ENCODE measurements around the gene PDE3A.

Gene PDE3A

DNA sequence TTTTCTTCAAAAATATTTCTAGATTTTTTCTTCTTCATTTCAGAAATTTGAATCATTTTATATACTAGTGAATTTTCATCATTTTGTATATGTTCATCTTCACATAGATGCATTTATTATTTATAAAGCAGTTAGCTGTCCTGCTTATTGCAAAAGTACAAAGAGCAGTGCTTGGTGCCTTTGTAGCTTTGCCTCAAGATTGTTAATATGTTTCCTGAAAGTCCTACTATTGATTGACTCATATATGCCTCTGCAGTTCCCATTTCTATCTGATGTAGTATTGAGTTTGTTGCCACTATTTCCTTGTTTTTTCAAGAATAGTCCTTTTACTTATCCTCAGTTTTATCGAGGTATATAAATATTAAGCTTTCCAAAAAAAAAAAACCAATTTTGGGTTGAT lies 89.7 kb downstream of the PDE3A start:
- no peak for DNase-seq (ENCODE audit: low spot score)

DNA sequence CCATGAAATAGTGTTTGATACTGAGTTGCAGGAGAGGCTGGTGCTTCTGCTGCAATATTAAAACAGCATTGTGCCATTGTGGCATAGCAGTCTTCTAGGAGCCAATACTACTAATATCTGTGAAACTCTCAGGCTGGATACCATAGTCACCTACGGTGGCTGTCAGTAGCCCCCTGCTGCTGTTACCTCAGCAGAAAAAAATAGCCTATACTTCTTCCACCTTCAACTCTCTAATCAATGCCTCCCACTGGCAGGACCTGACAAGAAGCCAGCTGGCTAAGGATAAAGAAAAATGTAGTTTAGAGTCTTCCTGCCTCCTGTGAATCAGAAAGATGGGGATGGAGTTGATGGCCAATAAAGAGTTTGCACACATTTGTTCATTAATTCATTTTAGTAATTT lies 91.6 kb downstream of the PDE3A start:
- no peak for DNase-seq (ENCODE audit: low spot score)

DNA sequence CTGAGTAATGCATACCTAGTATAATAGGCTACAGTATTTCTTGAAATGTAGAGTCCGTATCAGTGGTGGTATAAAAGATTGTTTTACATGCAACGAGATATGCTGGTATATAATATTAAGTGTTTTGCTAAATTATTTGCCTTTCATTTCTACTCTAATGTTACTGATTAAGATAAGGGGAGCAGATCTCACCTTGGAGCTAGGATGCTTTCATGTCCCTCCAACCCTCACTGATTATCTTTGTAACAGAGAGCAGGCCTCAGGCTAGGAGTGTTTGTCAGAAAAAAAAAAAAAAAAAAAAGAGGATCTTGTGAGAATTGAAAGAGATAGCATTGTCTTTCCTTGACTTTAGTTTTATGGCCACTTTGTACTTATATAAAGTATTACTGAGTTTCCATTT lies 92.6 kb downstream of the PDE3A start:
- no peak for DNase-seq (ENCODE audit: low spot score)

DNA sequence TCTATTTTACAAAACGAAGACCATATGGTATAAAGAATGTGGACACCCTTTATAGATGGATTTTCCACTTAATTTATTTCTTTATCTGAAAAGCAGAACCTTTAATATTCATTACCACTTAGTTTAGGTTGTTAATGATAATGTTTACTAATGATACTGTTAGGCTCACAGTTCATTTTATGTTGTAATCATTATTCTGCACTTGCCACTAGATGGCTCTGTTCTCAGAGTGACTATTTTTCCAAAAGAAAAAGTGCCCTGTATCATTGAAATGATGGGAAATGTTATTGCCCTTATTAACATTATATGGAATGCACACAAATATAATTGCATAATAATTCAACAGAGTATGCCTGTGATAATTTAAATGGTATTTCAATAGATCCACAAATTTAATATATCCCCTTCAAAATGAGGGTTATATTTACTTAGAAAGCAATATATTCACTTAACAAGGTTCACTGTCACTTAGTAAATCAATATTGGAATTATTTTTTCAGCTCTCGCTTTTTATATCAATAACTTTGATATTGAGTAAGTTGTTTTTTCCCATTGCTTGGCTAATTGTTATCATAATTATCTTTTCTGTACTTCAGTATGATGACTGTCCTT lies 95.7 kb downstream of the PDE3A start:
- peak; percentile 29 for DNase-seq (ENCODE audit: low spot score)

DNA sequence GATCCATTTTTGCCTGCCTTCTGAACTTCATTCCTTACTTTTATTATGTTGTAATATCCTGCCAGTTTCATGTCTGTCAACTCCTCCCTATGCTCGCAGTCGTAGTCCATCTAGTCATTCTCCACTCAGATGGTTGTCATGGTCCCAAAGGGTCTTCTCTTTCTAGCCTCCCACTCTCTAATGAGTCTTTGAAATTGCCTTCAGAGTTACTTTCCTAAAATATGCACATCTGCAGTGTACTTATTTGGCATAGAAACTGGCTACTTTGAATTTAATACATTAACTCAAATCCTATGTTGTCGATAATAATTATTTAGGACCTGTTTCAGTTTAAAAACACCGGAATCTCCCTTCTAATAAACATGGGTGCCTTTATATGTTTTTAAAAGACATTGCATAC lies 101.0 kb downstream of the PDE3A start:
- no peak for DNase-seq (ENCODE audit: low spot score)

DNA sequence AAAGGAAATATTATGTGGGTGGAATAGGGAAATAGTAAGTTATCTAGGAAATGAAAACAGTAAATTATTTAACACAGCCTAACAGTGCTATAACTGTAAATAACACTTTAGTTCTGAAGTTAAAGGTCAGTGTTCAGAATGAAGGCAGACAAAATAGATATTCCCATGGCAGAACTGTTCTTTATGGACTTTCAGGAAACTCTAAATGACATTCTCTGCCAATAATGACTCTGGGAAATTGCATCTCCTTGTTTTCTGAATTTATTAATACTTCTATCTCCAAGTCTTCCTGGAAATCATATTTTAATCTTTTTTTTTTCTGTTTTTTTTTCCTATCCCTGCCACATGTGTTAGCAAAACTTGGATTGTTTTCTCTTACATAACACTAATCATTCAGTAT lies 101.4 kb downstream of the PDE3A start:
- no peak for DNase-seq (ENCODE audit: low spot score)

DNA sequence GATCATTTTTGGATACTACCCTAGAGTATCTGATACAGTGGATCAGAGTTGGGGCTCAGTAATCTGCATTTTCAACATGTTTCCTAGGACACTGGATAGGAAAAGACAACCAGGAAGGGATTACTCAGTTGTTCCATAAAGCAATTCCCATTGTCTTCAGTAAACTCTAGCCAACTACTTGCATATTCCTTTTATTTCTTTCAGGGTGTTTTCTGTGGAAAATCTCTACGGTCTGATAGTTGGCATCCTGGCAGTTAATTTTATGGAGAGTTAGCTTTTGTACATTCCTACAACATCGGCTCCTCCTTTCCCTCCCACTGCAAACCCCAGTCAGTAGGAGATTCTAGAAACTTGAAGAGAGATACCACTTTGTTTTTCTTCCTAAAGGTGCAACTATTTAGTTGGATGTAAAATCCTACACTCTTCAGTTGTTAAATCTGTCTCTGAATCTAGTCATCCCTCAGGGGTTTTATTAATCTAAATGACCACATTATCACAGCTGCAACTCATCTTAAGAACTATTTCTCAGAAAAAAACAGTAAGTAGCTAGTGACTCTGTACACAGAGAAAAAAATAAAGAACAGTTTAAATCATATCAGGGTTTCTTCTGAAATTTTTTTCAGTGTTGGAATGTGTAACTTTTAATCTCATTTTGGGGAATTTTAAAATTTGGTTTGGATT lies 103.9 kb downstream of the PDE3A start:
- DNase-seq (ENCODE audit: low spot score): no peak

DNA sequence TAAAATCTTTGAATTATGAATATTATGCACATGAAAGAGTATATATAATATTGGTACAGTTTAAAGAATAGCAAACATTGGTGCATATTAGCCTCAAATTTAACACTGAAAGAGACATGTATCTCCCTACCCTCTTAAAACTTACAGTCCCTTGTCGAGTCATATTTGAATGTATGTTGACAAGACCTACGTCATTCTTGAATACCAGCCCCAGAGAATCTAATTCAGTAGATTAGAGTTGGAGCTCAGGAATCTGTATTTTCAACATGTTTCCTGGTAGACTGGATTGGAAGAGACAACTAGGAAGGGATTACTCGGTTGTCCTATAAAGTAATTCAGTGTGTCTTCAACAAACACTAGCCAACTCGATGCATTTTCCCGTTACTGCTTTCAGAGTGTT lies 104.8 kb downstream of the PDE3A start:
- DNase-seq (ENCODE audit: low spot score): no peak

DNA sequence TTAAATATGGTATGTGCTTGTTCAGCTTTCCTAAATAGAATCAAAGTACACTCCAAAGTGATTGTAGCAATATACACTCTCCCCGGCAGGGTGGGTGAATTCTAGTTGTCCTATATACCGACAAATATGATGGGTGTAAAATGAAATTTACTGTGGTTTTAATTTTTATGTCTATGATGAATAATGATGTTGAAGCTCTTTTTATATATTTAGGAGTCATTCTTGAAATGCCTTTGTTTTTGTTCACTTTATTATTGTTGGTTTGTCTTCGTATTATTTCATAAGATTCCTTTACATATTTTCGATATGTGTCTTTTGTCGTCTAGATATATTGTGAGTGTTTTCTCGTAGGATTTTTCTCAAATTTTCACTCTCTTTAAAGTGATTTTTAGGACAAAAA lies 105.7 kb downstream of the PDE3A start:
- no peak for DNase-seq (ENCODE audit: low spot score)

DNA sequence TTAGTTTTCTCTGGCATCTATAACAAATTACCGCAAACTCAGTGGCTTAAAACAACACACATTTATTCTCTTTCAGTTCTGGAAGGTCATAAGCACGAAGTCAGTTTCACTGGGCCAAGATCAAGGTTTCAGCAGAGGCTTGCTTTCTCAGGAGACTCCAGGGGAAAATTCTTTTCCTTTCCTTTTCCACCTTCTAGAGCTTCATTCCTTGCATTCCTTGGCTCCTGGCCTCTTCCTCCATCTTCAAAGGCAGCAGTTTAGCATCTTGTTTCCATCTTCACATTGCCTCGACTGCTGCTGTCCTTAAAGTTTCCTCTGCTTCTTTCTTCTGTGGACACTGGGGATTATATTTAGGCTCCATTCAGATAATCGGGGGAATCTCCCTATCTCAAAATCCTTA lies 106.1 kb downstream of the PDE3A start:
- no peak for DNase-seq (ENCODE audit: low spot score)

DNA sequence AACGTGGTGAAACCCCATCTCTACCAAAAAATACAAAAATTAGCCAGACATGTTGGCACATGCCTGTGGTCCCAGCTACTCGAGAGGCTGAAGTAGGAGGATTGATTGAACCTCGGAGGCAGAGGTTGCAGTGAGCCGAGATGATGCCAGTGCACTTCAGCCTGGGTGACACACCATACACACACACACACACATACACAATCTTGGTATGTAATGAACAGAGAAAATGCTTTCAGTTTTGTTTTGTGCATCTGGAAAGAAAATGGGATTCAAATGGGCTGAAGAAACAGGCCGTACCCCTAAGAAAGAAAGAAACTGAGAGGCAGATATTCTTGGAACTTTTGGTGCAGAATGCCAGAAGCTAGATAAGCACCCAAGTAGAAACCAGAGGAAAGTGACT lies 107.2 kb downstream of the PDE3A start:
- DNase-seq (ENCODE audit: low spot score): no peak

DNA sequence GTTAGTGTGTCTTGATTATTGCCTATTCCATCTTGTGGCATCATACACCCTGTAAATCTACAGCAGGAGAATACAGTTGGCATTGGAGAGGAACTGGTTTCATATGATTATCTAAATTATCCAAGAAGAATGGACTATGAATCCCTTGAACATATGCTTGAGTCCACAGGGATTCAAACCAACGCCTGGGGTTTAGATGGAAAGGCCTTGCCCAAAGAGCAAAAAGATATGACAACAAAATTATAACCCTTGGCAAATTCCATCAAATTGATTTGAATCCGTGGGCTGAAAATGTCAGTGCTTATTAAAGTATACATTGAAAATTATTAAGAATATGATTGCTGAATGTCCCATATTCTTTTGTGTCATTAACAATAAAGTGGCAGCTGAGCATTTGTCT lies 108.2 kb downstream of the PDE3A start:
- DNase-seq (ENCODE audit: low spot score): no peak

DNA sequence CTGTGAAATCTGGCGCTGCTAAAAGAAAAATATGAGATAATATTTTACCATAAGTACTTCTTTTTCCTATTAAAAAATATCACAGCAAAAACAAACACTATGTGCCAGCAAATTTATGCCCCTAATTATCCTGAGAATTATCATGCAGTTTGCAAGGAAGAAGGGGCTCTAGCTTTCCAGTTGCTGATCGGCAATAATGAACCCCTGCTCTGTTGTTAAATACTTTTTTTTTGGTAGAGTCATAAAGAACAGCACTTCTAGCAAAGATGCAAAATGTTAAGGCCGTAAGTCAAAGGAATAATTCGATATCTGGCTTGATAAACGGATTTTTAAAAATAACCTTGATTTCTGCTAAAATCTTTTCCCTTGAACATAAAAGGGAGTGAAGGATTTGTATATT lies 108.9 kb downstream of the PDE3A start:
- DNase-seq (ENCODE audit: low spot score): no peak

DNA sequence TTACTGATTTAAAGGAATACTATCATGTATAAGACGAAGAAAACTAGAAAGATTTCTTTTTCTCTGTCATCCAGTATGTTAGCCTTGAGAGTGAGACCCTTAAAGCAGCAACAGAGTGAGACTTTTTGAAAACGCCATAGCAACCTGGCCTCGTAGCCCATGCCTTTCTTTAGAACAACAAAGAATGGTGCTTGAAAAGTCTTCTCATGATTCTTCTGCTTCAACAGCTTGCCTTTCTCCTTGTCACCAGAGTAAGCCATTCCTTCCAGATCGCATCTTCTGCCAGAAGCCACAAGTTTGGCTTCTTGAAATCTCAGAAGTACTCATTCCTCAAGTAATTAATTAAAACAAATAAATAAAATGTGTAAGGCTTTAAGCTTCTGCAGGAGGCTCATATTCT lies 109.3 kb downstream of the PDE3A start:
- DNase-seq (ENCODE audit: low spot score): no peak

DNA sequence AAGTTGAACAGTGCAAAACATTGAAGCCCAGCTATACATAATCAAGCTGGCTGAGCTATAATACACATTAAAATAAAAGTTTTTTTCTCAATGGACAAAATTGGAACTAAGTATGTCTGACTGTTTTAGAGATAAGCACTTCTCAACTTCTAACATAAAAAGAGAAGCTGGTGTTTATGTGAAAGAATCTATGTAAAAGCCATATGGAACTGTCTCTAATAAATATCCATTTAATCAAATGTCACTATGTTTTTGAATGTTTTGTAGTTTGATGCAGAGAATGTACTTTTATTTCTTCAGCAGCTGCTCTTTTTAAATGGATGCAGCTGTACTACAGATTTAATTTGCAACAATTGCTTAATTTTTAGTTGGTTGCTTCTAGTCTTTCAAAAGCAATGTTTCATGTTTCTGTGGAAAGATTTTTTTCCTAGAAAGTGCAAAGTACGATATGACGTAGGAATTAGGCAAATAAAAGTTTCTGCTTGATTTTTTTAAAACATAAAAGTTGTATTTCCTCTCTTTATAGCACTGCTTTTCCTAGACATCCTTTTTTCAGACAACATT lies 114.2 kb downstream of the PDE3A start:
- DNase-seq (ENCODE audit: low spot score): no peak

DNA sequence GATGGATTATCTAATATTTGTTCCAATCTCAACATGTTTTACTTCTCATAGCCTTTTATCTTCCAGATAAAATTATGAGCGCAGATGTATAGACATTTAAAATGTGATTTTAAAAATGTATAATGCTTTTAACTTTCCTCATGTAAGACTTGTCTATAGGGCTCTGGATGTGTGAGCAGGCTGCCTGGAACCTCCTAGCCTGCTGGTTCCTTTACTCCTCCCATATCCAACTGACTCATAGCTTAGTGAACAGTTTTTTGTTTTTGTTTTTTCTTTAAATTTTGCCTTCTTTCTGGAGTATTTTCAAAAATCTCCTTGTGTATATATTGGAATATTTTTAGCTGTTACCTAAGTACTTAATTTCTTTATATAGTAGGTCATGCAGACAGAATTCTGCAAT lies 115.4 kb downstream of the PDE3A start:
- DNase-seq (ENCODE audit: low spot score): no peak

DNA sequence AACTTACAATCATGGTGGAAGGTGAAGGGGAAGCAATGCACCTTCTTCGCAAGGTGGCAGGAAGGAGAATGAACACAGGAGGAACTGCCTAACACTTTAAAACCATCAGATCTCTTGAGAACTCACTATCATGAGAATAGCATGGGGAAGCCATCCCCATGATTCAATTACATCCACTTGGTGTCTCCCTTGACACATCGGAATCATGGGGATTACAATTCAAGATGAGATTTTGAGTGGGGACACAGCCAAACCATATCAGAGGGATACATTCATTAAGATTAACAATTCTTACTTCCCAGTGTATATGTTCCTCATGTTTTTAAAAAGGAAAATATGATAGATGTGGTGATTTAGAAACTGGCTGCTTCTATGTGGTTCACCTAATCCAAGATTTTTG lies 117.9 kb downstream of the PDE3A start:
- DNase-seq (ENCODE audit: low spot score): no peak

DNA sequence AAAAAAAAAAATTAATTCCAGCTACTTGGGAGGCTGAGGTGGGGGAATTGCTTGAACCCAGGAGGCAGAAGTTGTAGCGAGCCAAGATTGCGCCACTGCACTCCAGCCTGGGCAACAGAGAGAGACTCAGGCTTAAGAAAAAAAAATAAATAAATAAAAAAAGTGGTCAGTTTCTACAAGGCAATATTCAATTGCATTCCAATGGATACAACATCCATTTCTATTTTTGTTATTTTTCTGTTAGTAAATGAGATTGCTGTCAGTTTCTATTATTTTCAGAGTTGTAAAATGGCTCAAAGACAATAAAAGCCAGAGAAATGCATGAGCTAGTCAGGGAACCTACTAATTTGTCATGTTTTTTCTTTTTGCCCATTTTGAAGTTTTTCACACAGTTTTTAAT lies 119.2 kb downstream of the PDE3A start:
- DNase-seq (ENCODE audit: low spot score): no peak

DNA sequence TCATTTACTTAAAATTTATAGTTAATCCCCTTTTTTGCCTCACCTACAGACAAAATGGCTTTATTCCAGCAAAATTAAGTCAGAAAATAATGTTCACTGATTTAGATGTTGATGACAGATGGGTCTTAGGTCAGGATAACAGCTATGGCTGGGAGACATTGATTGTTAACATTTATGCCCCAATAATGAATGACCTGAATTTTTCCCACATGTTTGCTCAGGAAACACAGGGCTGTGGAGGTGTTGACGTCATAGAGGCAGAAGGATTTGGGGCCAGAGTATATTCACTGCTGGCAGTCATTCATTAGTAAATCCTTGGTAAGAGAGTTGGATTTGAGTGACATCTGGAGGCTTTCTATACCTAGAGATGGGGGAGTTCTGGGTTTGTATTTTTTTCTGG lies 121.3 kb downstream of the PDE3A start:
- no peak for DNase-seq (ENCODE audit: low spot score)

DNA sequence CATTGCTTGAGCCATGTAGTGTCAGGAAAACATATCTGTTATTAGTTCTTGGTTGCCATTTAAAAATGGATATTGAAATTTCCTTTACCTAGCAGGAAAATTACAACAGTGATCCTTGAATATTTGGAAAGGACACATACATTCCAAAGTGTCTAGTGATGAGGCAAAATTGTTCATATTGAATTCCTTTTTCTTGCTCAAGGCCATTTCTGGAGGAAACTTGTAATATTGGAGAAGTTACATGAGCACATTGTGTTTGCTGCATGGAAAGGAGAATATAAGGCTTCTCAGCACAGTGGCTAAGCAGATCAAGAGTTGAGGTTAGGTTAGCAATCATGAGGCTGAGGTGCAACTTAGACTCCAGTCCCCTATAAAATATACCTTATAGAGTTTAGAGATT lies 121.9 kb downstream of the PDE3A start:
- no peak for DNase-seq (ENCODE audit: low spot score)

DNA sequence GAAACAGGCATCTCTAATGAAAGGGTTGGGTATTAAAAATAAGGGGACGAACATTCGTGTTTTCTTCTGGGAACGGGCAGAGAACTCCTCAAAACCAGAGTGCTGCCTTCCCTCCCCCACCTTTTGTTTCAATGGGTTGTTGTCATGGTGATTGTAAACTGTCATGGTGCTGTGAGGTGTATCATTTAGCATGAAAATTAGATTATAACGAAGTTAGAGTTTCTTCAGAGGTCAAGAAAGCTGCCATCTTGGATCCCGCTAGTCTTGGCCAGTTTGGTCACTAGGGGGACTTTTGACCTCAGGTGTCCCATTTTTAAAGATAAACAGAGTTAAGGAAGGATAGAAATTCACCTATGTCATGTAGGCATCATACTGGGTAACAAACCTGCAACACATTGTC lies 123.0 kb downstream of the PDE3A start:
- no peak for DNase-seq (ENCODE audit: low spot score)

DNA sequence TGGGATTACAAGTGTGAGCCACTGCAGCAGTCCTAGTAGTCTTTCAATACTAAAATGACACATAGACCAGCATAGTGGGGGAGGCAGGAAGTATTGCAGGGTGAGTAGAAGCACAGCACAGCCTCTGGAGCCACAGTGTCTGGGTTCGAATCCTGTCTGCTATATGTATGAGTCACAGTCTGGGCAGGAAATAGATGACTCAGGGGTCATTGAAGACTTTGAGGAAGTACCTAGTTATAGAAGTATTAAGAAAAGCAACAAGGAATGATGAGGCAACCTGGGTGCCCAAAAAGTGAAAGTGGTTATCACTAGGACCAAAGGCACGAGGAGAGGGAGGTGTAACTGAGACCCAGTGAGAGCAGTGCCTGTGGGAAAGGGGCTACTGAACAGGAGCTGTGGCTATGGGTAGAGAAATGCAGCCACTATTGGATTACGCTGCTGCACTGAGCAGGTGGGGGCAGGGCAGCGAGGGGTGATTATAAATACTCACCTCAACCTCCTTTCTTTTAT lies 124.0 kb downstream of the PDE3A start:
- DNase-seq (ENCODE audit: low spot score): peak; percentile 8

DNA sequence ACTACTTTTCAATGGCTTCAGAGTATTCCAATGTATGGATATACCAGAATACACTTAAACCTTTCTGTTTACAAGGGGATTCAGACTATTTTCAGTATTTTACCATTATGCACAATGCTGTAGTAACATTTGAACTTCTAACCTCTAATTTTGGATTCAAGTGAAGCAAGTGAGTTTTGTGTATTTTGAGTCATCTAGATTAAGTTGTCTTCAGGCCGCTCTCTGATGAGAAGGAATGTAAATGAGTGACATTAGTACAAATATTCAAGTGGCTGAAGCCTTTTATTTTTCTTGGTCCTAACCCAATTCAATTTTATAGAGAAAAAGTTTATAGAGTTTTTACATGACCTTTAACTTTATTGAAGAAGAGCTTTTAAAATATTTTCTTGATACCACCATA lies 125.6 kb downstream of the PDE3A start:
- DNase-seq (ENCODE audit: low spot score): no peak

DNA sequence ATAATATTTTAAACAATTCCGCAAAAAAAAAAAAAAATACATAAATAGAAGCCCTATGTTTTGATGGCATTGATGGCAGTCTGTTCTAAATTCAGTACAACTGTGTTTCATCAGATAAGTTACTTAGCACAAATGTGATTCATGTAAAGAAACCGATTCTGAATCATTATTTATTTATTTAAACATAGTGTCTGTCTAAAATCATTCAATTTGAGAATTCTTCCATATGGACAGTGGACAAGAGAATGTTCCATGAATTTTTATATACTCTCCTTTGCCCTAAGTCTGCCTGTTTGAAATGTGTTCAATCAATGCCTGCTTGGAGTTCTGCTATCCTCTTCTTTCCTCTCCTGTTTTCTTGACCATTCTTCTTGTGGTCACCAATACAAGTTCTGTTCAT lies 126.5 kb downstream of the PDE3A start:
- no peak for DNase-seq (ENCODE audit: low spot score)

Measured in COLO829 (cell line).